WTC11 (cell line): ENCODE results near the gene FOXJ3. TPM values are rescaled to one million over a fixed set of nuclear protein-coding genes. Genes with fewer than 3 reads are reported as not detected.

Experiments
- JAZF1 ChIP-seq: fragments of 250-450 bp; sonication (Bioruptor Pico); IDR thresholded peaks from 2 replicates; pipeline ENCODE4 v1.9.0; 2021; ENCODE audit warnings: moderate library complexity, mild to moderate bottlenecking, inconsistent platforms
- NFE2L1 ChIP-seq: sonication (generic); formaldehyde crosslinking; IDR thresholded peaks from 2 replicates; pipeline ENCODE4 v1.8.1; 2023; ENCODE audit warnings: missing genetic modification reagents
- PRDM15 ChIP-seq: sonication (generic); formaldehyde crosslinking; IDR thresholded peaks from 2 replicates; pipeline ENCODE4 v1.8.0; 2022; ENCODE audit warnings: missing genetic modification reagents
- RELA ChIP-seq: sonication (generic); formaldehyde crosslinking; IDR thresholded peaks from 2 replicates; pipeline ENCODE4 v1.8.1; 2022; ENCODE audit warnings: missing genetic modification reagents, mild to moderate bottlenecking, borderline replicate concordance
- SOX15 ChIP-seq: fragments of 250-450 bp; sonication (Bioruptor Pico); IDR thresholded peaks from 2 replicates; pipeline ENCODE4 v1.9.0; 2021; ENCODE audit warnings: mild to moderate bottlenecking
- TCF7 ChIP-seq: sonication (generic); formaldehyde crosslinking; IDR thresholded peaks from 2 replicates; pipeline ENCODE4 v1.8.0; 2022; ENCODE audit warnings: mild to moderate bottlenecking, low read depth, missing genetic modification reagents, moderate library complexity
- TEAD1 ChIP-seq: sonication (generic); formaldehyde crosslinking; IDR thresholded peaks from 2 replicates; pipeline ENCODE4 v1.8.0; 2022; ENCODE audit warnings: mild to moderate bottlenecking, missing genetic modification reagents
- ZMAT4 ChIP-seq: fragments of 250-450 bp; sonication (Bioruptor Pico); IDR thresholded peaks from 2 replicates; pipeline ENCODE4 v1.9.0; 2021; ENCODE audit warnings: mild to moderate bottlenecking
- ZNF532 ChIP-seq: fragments of 250-450 bp; sonication (Bioruptor Pico); IDR thresholded peaks from 2 replicates; pipeline ENCODE4 v1.9.0; 2021; ENCODE audit warnings: mild to moderate bottlenecking, borderline replicate concordance
- ZNF671 ChIP-seq: fragments of 250-450 bp; sonication (Bioruptor Pico); IDR thresholded peaks from 2 replicates; pipeline ENCODE4 v1.8.0; 2021; ENCODE audit warnings: mild to moderate bottlenecking
- ZSCAN18 ChIP-seq: fragments of 250-450 bp; sonication (Bioruptor Pico); IDR thresholded peaks from 2 replicates; pipeline ENCODE4 v2.1.2; 2022; ENCODE audit warnings: mild to moderate bottlenecking, moderate library complexity
- total RNA-seq: library from RNA; stranded (reverse); gene quantifications from 3 replicates; pipeline ENCODE4 v1.2.3, GENCODE V29; 2021

The FOXJ3 gene
- total RNA-seq, 1 experiment from 2014 or later = 43.3 TPM

GRCh38 chr1:42127767-42128166 is 207.3 kb downstream of the FOXJ3 start (continued):
- TF ChIP-seq PRDM15 (CRISPR knock-in tag) (no peak), RELA (no peak), ZMAT4 (CRISPR knock-in tag) (no peak), ZNF671 (CRISPR knock-in tag) (no peak), TEAD1 (no peak), ZNF532 (CRISPR knock-in tag) (no peak), JAZF1 (no peak), TCF7 (no peak), SOX15 (CRISPR knock-in tag) (no peak), NFE2L1 (CRISPR knock-in tag) (no peak), ZSCAN18 (CRISPR knock-in tag) (no peak)

Other genes with a start within 250 kb of the FOXJ3 start
- gene GUCA2B, start 181.8 kb downstream of the FOXJ3 start, total RNA-seq = not detected in 3 replicates
- not detected in 3 replicates for gene GUCA2A, start 170.5 kb downstream of the FOXJ3 start, total RNA-seq
- 8.3 to 17.3 TPM (median 15.9 TPM) in 3 replicates for gene RIMKLA, start 45.6 kb upstream of the FOXJ3 start, total RNA-seq
- 0.63 to 1.4 TPM (median 0.89 TPM) in 3 replicates for gene ZMYND12, start 120.8 kb upstream of the FOXJ3 start, total RNA-seq
- 35.1 to 40.2 TPM (median 36.8 TPM) in 3 replicates for gene PPCS, start 121.3 kb upstream of the FOXJ3 start, total RNA-seq
- gene CCDC30, start 128.1 kb upstream of the FOXJ3 start, total RNA-seq = 0.71 to 2.1 TPM (median 0.92 TPM) in 3 replicates